Peyer's patch (tissue), 4 donors: Measurements from ENCODE around the gene GNL3.

Experiments
- POLR2A ChIP-seq, 2 donors: fragments of 450-650 bp; IDR thresholded peaks; one replicate each; pipeline ENCODE4 v1.5.1; 2017; ENCODE audit warnings: antibody characterized with exemption in 2 of 2, mild to moderate bottlenecking in 2 of 2, moderate library complexity in 2 of 2
- TF ChIP-seq, protein P1 (sequence below), 6 experiments: fragments of 450-650 bp in 4 of 6; fragments of 200-600 bp in 2 of 6; sonication (generic) in 1 of 6; IDR thresholded peaks; one replicate each; pipeline ENCODE4 v1.5.1; 2017 to 2019; ENCODE audit warnings: antibody characterized with exemption in 6 of 6, mild to moderate bottlenecking in 3 of 6, moderate library complexity in 1 of 6

DNA sequence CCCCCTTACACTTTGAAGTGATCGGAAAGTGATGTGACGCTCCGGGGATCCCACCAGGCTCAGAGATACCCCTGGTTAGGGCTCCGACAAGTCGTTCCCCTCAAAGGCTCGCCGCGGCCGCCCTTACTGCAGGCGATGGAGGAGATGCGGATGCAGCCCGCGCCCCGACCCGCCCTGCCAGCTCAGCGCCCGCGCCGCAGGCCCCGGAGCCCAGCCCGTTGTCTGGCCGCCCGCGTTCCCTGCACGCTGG, 19.5 kb downstream of the GNL3 start:
- TF ChIP-seq, protein P1, sequence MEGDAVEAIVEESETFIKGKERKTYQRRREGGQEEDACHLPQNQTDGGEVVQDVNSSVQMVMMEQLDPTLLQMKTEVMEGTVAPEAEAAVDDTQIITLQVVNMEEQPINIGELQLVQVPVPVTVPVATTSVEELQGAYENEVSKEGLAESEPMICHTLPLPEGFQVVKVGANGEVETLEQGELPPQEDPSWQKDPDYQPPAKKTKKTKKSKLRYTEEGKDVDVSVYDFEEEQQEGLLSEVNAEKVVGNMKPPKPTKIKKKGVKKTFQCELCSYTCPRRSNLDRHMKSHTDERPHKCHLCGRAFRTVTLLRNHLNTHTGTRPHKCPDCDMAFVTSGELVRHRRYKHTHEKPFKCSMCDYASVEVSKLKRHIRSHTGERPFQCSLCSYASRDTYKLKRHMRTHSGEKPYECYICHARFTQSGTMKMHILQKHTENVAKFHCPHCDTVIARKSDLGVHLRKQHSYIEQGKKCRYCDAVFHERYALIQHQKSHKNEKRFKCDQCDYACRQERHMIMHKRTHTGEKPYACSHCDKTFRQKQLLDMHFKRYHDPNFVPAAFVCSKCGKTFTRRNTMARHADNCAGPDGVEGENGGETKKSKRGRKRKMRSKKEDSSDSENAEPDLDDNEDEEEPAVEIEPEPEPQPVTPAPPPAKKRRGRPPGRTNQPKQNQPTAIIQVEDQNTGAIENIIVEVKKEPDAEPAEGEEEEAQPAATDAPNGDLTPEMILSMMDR (IDR thresholded peaks at IDR 0.05), result no peak
- TF ChIP-seq POLR2A (IDR thresholded peaks at IDR 0.05), result peak; percentile 41 to 48
